Neuronal stem cell (in vitro differentiated cells): Measurements from ENCODE around the gene FAM151B.
A peak's percentile ranks its signal among the peaks of the same experiment; 100 is the strongest.

ENCODE experiments used
- DNase-seq: peaks from one replicate; pipeline ENCODE4 v3.0.0-alpha.2; 2013; ENCODE audit warnings: low spot score
- H2AFZ ChIP-seq: one replicate; pipeline ENCODE4 v1.6.1; 2013; ENCODE audit warnings: mild to moderate bottlenecking, low read length, inconsistent platforms
- H2AK5ac ChIP-seq: 2 replicates; pipeline ENCODE4 v1.6.1; 2013; ENCODE audit warnings: low read depth, mild to moderate bottlenecking, inconsistent platforms, low read length, moderate library complexity, mixed read lengths
- H2BK120ac ChIP-seq: 2 replicates; pipeline ENCODE4 v1.6.1; 2013; ENCODE audit warnings: low read depth, mild to moderate bottlenecking, inconsistent platforms, low read length, moderate library complexity, mixed read lengths
- H2BK12ac ChIP-seq: one replicate; pipeline ENCODE4 v1.6.1; 2013; ENCODE audit warnings: low read length, inconsistent platforms
- H2BK15ac ChIP-seq: 2 replicates; pipeline ENCODE4 v1.6.1; 2013; ENCODE audit warnings: mild to moderate bottlenecking, low read length, inconsistent platforms, mixed read lengths
- H2BK5ac ChIP-seq: one replicate; pipeline ENCODE4 v1.6.1; 2013; ENCODE audit warnings: inconsistent platforms, mild to moderate bottlenecking, low read length, moderate library complexity
- H3K14ac ChIP-seq: one replicate; pipeline ENCODE4 v1.6.1; 2013; ENCODE audit warnings: low read length, inconsistent platforms
- H3K18ac ChIP-seq: 2 replicates; pipeline ENCODE4 v1.6.1; 2013; ENCODE audit warnings: low read length, inconsistent platforms
- H3K23ac ChIP-seq: 2 replicates; pipeline ENCODE4 v1.6.1; 2013; ENCODE audit warnings: low read depth, mild to moderate bottlenecking, mixed read lengths, low read length, inconsistent platforms; ENCODE audit not compliant: poor library complexity
- H3K27ac ChIP-seq: replicated peaks from 3 replicates; pipeline ENCODE4 v1.5.1; 2013; ENCODE audit warnings: low read length, inconsistent platforms
- H3K27me3 ChIP-seq, 3 experiments: 2 replicates each; pipeline ENCODE4 v1.6.1; 2013; ENCODE audit warnings: low read length in 3 of 3, mild to moderate bottlenecking in 2 of 3, inconsistent platforms in 1 of 3, low read depth in 1 of 3, mixed read lengths in 1 of 3, moderate library complexity in 1 of 3; ENCODE audit not compliant: control insufficient read depth in 3 of 3, insufficient read depth in 3 of 3
- H3K36me3 ChIP-seq, 2 donors: replicated peaks in 1 of 2; 2 replicates each; pipeline ENCODE4 v1.6.1; 2013; ENCODE audit warnings: low read length in 2 of 2; ENCODE audit not compliant: control insufficient read depth in 2 of 2, insufficient read depth in 2 of 2
- H3K4ac ChIP-seq: 2 replicates; pipeline ENCODE4 v1.6.1; 2013; ENCODE audit warnings: inconsistent platforms, mild to moderate bottlenecking, low read length, moderate library complexity
- H3K4me1 ChIP-seq, 2 donors: 1 replicate in 1 of 2; 2 replicates in 1 of 2; pipeline ENCODE4 v1.6.1; 2013; ENCODE audit warnings: low read length in 2 of 2, low read depth in 1 of 2; ENCODE audit not compliant: control insufficient read depth in 2 of 2, insufficient read depth in 1 of 2
- H3K4me2 ChIP-seq: one replicate; pipeline ENCODE4 v1.6.1; 2013; ENCODE audit warnings: mild to moderate bottlenecking, low read length, inconsistent platforms; ENCODE audit not compliant: insufficient read depth, poor library complexity, severe bottlenecking
- H3K4me3 ChIP-seq, 2 donors: 2 replicates each; pipeline ENCODE4 v1.5.1; 2013; ENCODE audit warnings: low read length in 2 of 2, mild to moderate bottlenecking in 2 of 2, inconsistent platforms in 1 of 2, moderate library complexity in 1 of 2
- H3K79me1 ChIP-seq: one replicate; pipeline ENCODE4 v1.6.1; 2013; ENCODE audit warnings: low read depth, mild to moderate bottlenecking, inconsistent platforms, low read length, moderate library complexity
- H3K9ac ChIP-seq: one replicate; pipeline ENCODE4 v1.6.1; 2013; ENCODE audit warnings: mild to moderate bottlenecking, low read depth, low read length, inconsistent platforms; ENCODE audit not compliant: poor library complexity
- H3K9me3 ChIP-seq, 2 donors: replicated peaks in 1 of 2; 2 replicates each; pipeline versions ENCODE3 to v1.6.1; 2013; ENCODE audit warnings: low read length in 2 of 2, mild to moderate bottlenecking in 2 of 2, inconsistent platforms in 1 of 2, low read depth in 1 of 2, mixed read lengths in 1 of 2, moderate library complexity in 1 of 2; ENCODE audit not compliant: control insufficient read depth in 2 of 2, insufficient read depth in 1 of 2
- H4K8ac ChIP-seq: one replicate; pipeline ENCODE4 v1.6.1; 2013; ENCODE audit warnings: low read depth, mild to moderate bottlenecking, inconsistent platforms, low read length, moderate library complexity
- H4K91ac ChIP-seq: one replicate; pipeline ENCODE4 v1.6.1; 2013; ENCODE audit warnings: low read length, low read depth, mild to moderate bottlenecking, inconsistent platforms; ENCODE audit not compliant: poor library complexity
- WGBS, 2 donors: extraction: QIAGEN DNeasy Blood & Tissue Kit; methylation state at CpG; one replicate each; pipeline ENCODE4 v1.1.7; 2013; ENCODE audit warnings: missing lambda C conversion rate in 2 of 2, mixed read lengths in 1 of 2; ENCODE audit not compliant: insufficient read length in 2 of 2, insufficient replicate concordance in 1 of 2; ENCODE audit errors: extremely low coverage in 2 of 2; 5-methylcytosine and 5-hydroxymethylcytosine counted together

The FAM151B gene

GRCh38 chr5:80481019-80481893 lies 6.6 kb upstream of the FAM151B start:
- H3K27me3 ChIP-seq: no peaks in the 10 kb centered on the region
- H3K18ac ChIP-seq: no peak overlapping the region
- peaks cover 1 to 13% of the 10 kb centered on the region in 2 donors for H3K9me3 ChIP-seq
- no peak overlapping the region for H3K23ac ChIP-seq
- H3K14ac ChIP-seq: no peak overlapping the region
- no peak overlapping the region for H3K4me3 ChIP-seq
- H3K79me1 ChIP-seq: peaks cover 2% of the 10 kb centered on the region
- no peaks in the 10 kb centered on the region for H3K4me1 ChIP-seq
- H2BK120ac ChIP-seq: no peak overlapping the region
- H2AFZ ChIP-seq: no peak overlapping the region
- H2BK15ac ChIP-seq: no peak overlapping the region
- no CpG with 5 or more reads among the region's 3 CpGs for WGBS, 2 donors
- DNase-seq: no peak
- no peak overlapping the region for H4K8ac ChIP-seq
- H2BK12ac ChIP-seq: no peak overlapping the region
- no peak overlapping the region for H2BK5ac ChIP-seq
- no peak overlapping the region for H3K9ac ChIP-seq
- no peak overlapping the region for H2AK5ac ChIP-seq
- H3K4me2 ChIP-seq: no peak overlapping the region
- H3K4ac ChIP-seq: no peak overlapping the region
- peaks cover 2 to 41% of the 10 kb centered on the region in 2 donors for H3K36me3 ChIP-seq
- no peak overlapping the region for H4K91ac ChIP-seq
- no peak overlapping the region for H3K27ac ChIP-seq

DNA sequence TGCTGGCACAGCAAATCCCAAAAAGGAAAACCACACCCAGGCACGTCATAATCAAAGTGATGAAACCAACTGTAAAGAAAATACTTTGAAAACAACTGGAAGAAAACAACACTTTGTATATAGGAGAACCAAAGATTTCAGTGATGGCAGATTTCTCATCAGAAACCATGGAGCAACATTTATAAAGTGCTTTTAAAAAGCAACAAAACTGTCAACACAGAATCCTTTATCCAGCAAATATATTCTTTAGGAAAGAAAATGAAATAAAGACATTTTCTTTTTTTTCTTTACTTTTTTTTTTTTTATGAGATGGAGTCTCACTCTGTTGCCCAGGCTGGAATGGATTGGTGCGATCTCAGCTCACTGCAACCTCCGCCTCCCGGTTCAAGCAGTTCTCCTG lies 5.3 kb upstream of the FAM151B start:
- Histone ChIP-seq H3K18ac (no peak overlapping the region), H3K9ac (no peak overlapping the region), H3K14ac (no peak overlapping the region), H4K91ac (no peak overlapping the region), H2BK15ac (no peak overlapping the region), H2AFZ (no peak overlapping the region), H3K36me3 (peaks cover 2 to 28% of the 10 kb centered on the region in 2 donors), H3K27ac (no peak overlapping the region), H2BK5ac (no peak overlapping the region), H2AK5ac (no peak overlapping the region), H4K8ac (no peak overlapping the region), H3K27me3 (no peaks in the 10 kb centered on the region), H2BK12ac (no peak overlapping the region), H3K4me3 (no peak overlapping the region), H3K4me2 (no peak overlapping the region), H2BK120ac (no peak overlapping the region), H3K79me1 (peaks cover 2% of the 10 kb centered on the region), H3K9me3 (peaks cover 1 to 13% of the 10 kb centered on the region in 2 donors), H3K4ac (no peak overlapping the region), H3K23ac (no peak overlapping the region), H3K4me1 (no peaks in the 10 kb centered on the region)
- DNase-seq: no peak
- no CpG with 5 or more reads among the region's 4 CpGs for WGBS, 2 donors

DNA sequence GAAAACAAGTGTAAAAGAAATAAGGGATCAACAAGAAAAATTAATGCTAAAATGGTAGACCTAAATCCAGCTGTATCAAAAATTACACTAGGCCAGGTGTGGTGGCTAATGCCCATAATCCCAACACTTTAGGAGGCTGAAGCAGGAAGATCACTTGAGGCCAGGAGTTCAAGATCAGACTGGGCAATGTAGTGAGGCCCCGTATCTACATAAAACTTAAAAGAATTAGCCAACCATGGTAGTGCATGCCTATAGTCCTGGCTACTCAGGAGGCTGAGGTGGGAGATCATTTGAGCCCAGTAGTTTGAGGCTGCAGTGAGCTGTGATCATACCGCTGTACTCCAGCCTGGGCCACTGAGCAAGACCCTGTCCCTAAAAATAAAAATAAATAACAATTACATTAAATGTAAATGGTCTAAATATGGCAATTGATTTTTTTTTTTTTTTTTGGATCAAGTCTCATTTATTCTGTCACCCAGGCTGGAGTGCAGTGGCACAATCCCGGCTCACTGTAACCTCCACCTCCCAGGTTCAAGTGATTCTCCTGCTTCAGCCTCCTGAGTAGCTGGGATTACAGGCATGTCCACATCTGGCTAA lies 4.2 kb upstream of the FAM151B start:
- Histone ChIP-seq H3K18ac (no peak overlapping the region), H3K9me3 (peaks cover 1 to 13% of the 10 kb centered on the region in 2 donors), H3K4me2 (no peak overlapping the region), H2AK5ac (no peak overlapping the region), H3K27me3 (no peaks in the 10 kb centered on the region), H2AFZ (no peak overlapping the region), H3K9ac (no peak overlapping the region), H3K4me3 (no peak overlapping the region), H3K27ac (no peak overlapping the region), H2BK15ac (no peak overlapping the region), H4K91ac (no peak overlapping the region), H3K4ac (no peak overlapping the region), H3K79me1 (peaks cover 2% of the 10 kb centered on the region), H3K23ac (no peak overlapping the region), H3K4me1 (peaks cover 0 to 1% of the 10 kb centered on the region in 2 donors), H2BK120ac (no peak overlapping the region), H2BK5ac (no peak overlapping the region), H4K8ac (no peak overlapping the region), H2BK12ac (no peak overlapping the region), H3K36me3 (peaks cover 2 to 16% of the 10 kb centered on the region in 2 donors), H3K14ac (no peak overlapping the region)
- no CpG with 5 or more reads among the region's 3 CpGs for WGBS, 2 donors
- DNase-seq: no peak

- no peak overlapping the region for H3K23ac ChIP-seq
- peak overlapping the region; percentile 56 to 86 for H3K4me3 ChIP-seq
- WGBS, 2 donors: no CpG with 5 or more reads among the region's 18 CpGs
- peaks cover 2% of the 10 kb centered on the region for H3K79me1 ChIP-seq
- peak overlapping the region; percentile 56 for H3K9ac ChIP-seq
- peak overlapping the region; percentile 62 for H2BK5ac ChIP-seq
- no peaks in the 10 kb centered on the region for H3K36me3 ChIP-seq
- H3K4me2 ChIP-seq: peak overlapping the region; percentile 71
- peak overlapping the region; percentile 95 for H2AFZ ChIP-seq
- no peak for DNase-seq
- no peak overlapping the region for H2AK5ac ChIP-seq
- no peak overlapping the region for H4K91ac ChIP-seq
- peaks cover 0 to 1% of the 10 kb centered on the region in 2 donors for H3K4me1 ChIP-seq
- no peak overlapping the region for H3K4ac ChIP-seq
- no peak overlapping the region for H4K8ac ChIP-seq
- peak overlapping the region; percentile 93 for H3K18ac ChIP-seq
- H2BK12ac ChIP-seq: no peak overlapping the region
- H3K27ac ChIP-seq: peak overlapping the region; percentile 87
- no peaks in the 10 kb centered on the region for H3K27me3 ChIP-seq
- no peak overlapping the region for H3K14ac ChIP-seq
- peak overlapping the region; percentile 71 for H2BK15ac ChIP-seq
- no peak overlapping the region for H2BK120ac ChIP-seq
- H3K9me3 ChIP-seq: peaks cover 0 to 9% of the 10 kb centered on the region in 2 donors
Measured at GRCh38 chr5:80487444-80487828, 464 bp upstream of the FAM151B start.
